Keratinocyte (primary cell): ENCODE results near the gene CHCHD6. TPM values are rescaled to one million over a fixed set of nuclear protein-coding genes. Genes with fewer than 3 reads are reported as not detected.

Experiments
- DNase-seq: peaks from one replicate; pipeline ENCODE4 v3.0.0-alpha.2; 2011; ENCODE audit warnings: low read depth, missing footprints, low spot score
- FAIRE-seq: peaks from 2 replicates; lab custom pipeline; 2011; peaks lifted over from hg19 to GRCh38; lab: Jason Lieb, UNC
- H2AFZ ChIP-seq: 2 replicates; pipeline ENCODE4 v1.6.0; 2012; ENCODE audit warnings: low read length, control low read depth, inconsistent platforms; ENCODE audit not compliant: control insufficient read depth
- H3K27ac ChIP-seq: 2 replicates; pipeline ENCODE4 v1.5.1; 2011; ENCODE audit warnings: low read length; ENCODE audit not compliant: control insufficient read depth, insufficient read depth
- H3K27me3 ChIP-seq: 3 replicates; pipeline ENCODE4 v1.6.0; 2011; ENCODE audit warnings: low read length; ENCODE audit not compliant: control insufficient read depth, insufficient read depth; ENCODE audit errors: extremely low read depth
- H3K36me3 ChIP-seq, 2 experiments: 2 replicates in 1 of 2; 3 replicates in 1 of 2; pipeline ENCODE4 v1.5.1; 2011; ENCODE audit warnings: low read length in 2 of 2, mild to moderate bottlenecking in 1 of 2; ENCODE audit not compliant: control insufficient read depth in 2 of 2, insufficient read depth in 2 of 2; ENCODE audit errors: extremely low read depth in 1 of 2
- H3K4me1 ChIP-seq: 3 replicates; pipeline ENCODE4 v1.5.1; 2011; ENCODE audit warnings: low read length; ENCODE audit not compliant: control insufficient read depth, insufficient read depth; ENCODE audit errors: extremely low read depth
- H3K4me2 ChIP-seq: 3 replicates; pipeline ENCODE4 v1.6.0; 2011; ENCODE audit warnings: low read depth, low read length; ENCODE audit not compliant: control insufficient read depth, insufficient read depth; ENCODE audit errors: extremely low read depth
- H3K4me3 ChIP-seq, 3 experiments: fragments of 200-600 bp in 1 of 3; sonication (generic) in 1 of 3; 2 replicates in 2 of 3; 3 replicates in 1 of 3; pipeline ENCODE4 v1.5.1; 2011 to 2016; ENCODE audit warnings: low read length in 3 of 3, mild to moderate bottlenecking in 3 of 3, control low read depth in 2 of 3, inconsistent platforms in 1 of 3, low read depth in 1 of 3, mixed read lengths in 1 of 3, mixed run types in 1 of 3, moderate library complexity in 1 of 3; ENCODE audit not compliant: control insufficient read depth in 2 of 3, insufficient read depth in 2 of 3; ENCODE audit errors: extremely low read depth in 1 of 3
- H3K79me2 ChIP-seq: 2 replicates; pipeline ENCODE4 v1.6.0; 2012; ENCODE audit warnings: low read length; ENCODE audit not compliant: control insufficient read depth, insufficient read depth
- H3K9ac ChIP-seq: 3 replicates; pipeline ENCODE4 v1.6.0; 2011; ENCODE audit warnings: low read length; ENCODE audit not compliant: control insufficient read depth, insufficient read depth; ENCODE audit errors: extremely low read depth
- H3K9me1 ChIP-seq: 3 replicates; pipeline ENCODE4 v1.6.0; 2011; ENCODE audit warnings: low read length; ENCODE audit not compliant: control insufficient read depth, insufficient read depth; ENCODE audit errors: extremely low read depth
- H3K9me3 ChIP-seq: 2 replicates; pipeline ENCODE4 v1.5.1; 2012; ENCODE audit warnings: low read depth, low read length; ENCODE audit not compliant: control insufficient read depth
- H4K20me1 ChIP-seq: 3 replicates; pipeline ENCODE4 v1.6.0; 2011; ENCODE audit warnings: low read length; ENCODE audit not compliant: control insufficient read depth, insufficient read depth; ENCODE audit errors: extremely low read depth
- CTCF ChIP-seq, 3 experiments: IDR thresholded peaks in 1 of 3; conservative IDR thresholded peaks in 1 of 3; optimal IDR thresholded peaks in 1 of 3; 2 replicates in 2 of 3; 3 replicates in 1 of 3; pipeline versions ENCODE3 to v1.5.1; 2011; ENCODE audit warnings: low read length in 3 of 3, mild to moderate bottlenecking in 3 of 3, moderate library complexity in 2 of 3, control low read depth in 1 of 3, inconsistent platforms in 1 of 3; ENCODE audit not compliant: insufficient read depth in 2 of 3; ENCODE audit errors: extremely low read depth in 1 of 3
- EZH2 ChIP-seq: IDR thresholded peaks from one replicate; pipeline ENCODE4 v1.6.1; 2012; ENCODE audit warnings: inconsistent platforms, mild to moderate bottlenecking, low read length, moderate library complexity
- dilution Hi-C: fragments of 300-500 bp; cut with MboI; formaldehyde crosslinking; loops from one replicate; pipeline ENCODE4 v1.7.0; 2020; ENCODE audit warnings: low sequenced_read_pairs; ENCODE audit not compliant: extremely low pct_ligation_motif_present
- polyA plus RNA-seq, 5 experiments: library from polyadenylated mRNA; depleted of rRNA in 3 of 5; stranded (reverse) in 3 of 5; stranded (forward) in 1 of 5; unstranded in 1 of 5; fragments of >200 nt; gene quantifications; 1 replicate in 1 of 5; 2 replicates in 3 of 5; 3 replicates in 1 of 5; pipeline versions ENCODE4 v1.2.1 to v1.2.3, GENCODE V29; 2011 to 2012; ENCODE audit warnings: missing spikeins in 2 of 5, low read depth in 1 of 5, low replicate concordance in 1 of 5

Gene CHCHD6
- polyA plus RNA-seq, 1 donor (not counting 4 experiments of a cell fraction or from before 2014, with no cell fraction given) = 21.7 TPM

- H3K4me3 ChIP-seq = no peak overlapping the region
- H3K36me3 ChIP-seq = no peaks in the 10 kb centered on the region
- H3K79me2 ChIP-seq = no peaks in the 10 kb centered on the region
- H3K4me2 ChIP-seq = peak overlapping the region; percentile 33
- H2AFZ ChIP-seq = no peak overlapping the region
- peak overlapping the region; percentile 54 for H3K9ac ChIP-seq
- dilution Hi-C loops = no loop called here
- H3K9me1 ChIP-seq = no peaks in the 10 kb centered on the region
- TF ChIP-seq CTCF (optimal IDR thresholded peaks at IDR 0.05 in 1 of 3, IDR thresholded peaks at IDR 0.05 in 1 of 3, conservative IDR thresholded peaks at IDR 0.05 in 1 of 3; ENCODE audit: extremely low read depth in 1 of 3, insufficient read depth in 2 of 3, low read length in 3 of 3) (peak in 2 of 3 experiments; percentile 46 to 56), EZH2 (no peak)
- FAIRE-seq (peak; percentile 77), DNase-seq (no peak)
- no peaks in the 10 kb centered on the region for H4K20me1 ChIP-seq
- no peaks in the 10 kb centered on the region for H3K27me3 ChIP-seq
- H3K27ac ChIP-seq = peak overlapping the region; percentile 54
- H3K4me1 ChIP-seq = peaks cover 50% of the 10 kb centered on the region
- no peaks in the 10 kb centered on the region for H3K9me3 ChIP-seq
Observed at GRCh38 chr3:126959921-126960603, 256.0 kb downstream of the CHCHD6 start.

GRCh38 chr3:126960604-126960995 is 256.6 kb downstream of the CHCHD6 start:
- Histone ChIP-seq H3K4me3 (peak overlapping the region in 1 of 3 experiments; percentile 21), H3K9ac (peak overlapping the region; percentile 54), H3K9me3 (no peaks in the 10 kb centered on the region), H3K4me2 (peak overlapping the region; percentile 37), H3K36me3 (no peaks in the 10 kb centered on the region), H3K4me1 (peaks cover 50% of the 10 kb centered on the region), H3K27me3 (no peaks in the 10 kb centered on the region), H4K20me1 (no peaks in the 10 kb centered on the region), H3K9me1 (no peaks in the 10 kb centered on the region), H3K79me2 (no peaks in the 10 kb centered on the region), H2AFZ (no peak overlapping the region), H3K27ac (peak overlapping the region; percentile 54)
- FAIRE-seq (no peak), DNase-seq (no peak)
- dilution Hi-C loops = no loop called here
- TF ChIP-seq EZH2 (no peak), CTCF (optimal IDR thresholded peaks at IDR 0.05 in 1 of 3, IDR thresholded peaks at IDR 0.05 in 1 of 3, conservative IDR thresholded peaks at IDR 0.05 in 1 of 3; ENCODE audit: extremely low read depth in 1 of 3, insufficient read depth in 2 of 3, low read length in 3 of 3) (peak in 1 of 3 experiments; percentile 2)
